Left colon (tissue), 2 donors: ENCODE measurements around the gene E2F7. TPM values are rescaled to one million over a fixed set of nuclear protein-coding genes. Genes with fewer than 3 reads are reported as not detected.

Experiments used
- ATAC-seq: fragments of 200-7000 bp; cut with Tn5 transposase; one replicate; pipeline ENCODE4 v1.9.1; 2020; ENCODE audit warnings: mild to moderate bottlenecking, moderate library complexity
- DNase-seq, 2 donors: peaks; one replicate each; pipeline ENCODE4 v3.0.0-alpha.2; 2020
- intact Hi-C, 2 donors: fragments of 100-400 bp; cut with DNase I in 1 of 2; cut with micrococcal nuclease in 1 of 2; formaldehyde crosslinking; loops; one replicate each; pipeline versions ENCODE4 v1.11.2 to v1.14.0; 2022; cut with DNase I, micrococcal nuclease
- total RNA-seq, 2 donors: library from RNA; stranded (reverse); fragmentation: NEBNext Ultra II Directional; extraction: Animal tissue kit (Norgen Biotek cat#: 25700); gene quantifications; one replicate each; pipeline ENCODE4 v1.2.1, GENCODE V29; 2021
- donor health status: DM: no; HTN: no; CAD: no.
- donor health status: DM: yes; HTN: yes; CAD: no.

E2F7 gene
- total RNA-seq, 2 donors from 2014 or later: 0.95 to 3.3 TPM

- no peak for DNase-seq
- no peak for ATAC-seq
- intact Hi-C loops: no loop called here
Observed at GRCh38 chr12:77070800-77071449, 5.6 kb upstream of the E2F7 start.

- no peak for DNase-seq
- intact Hi-C loops: no loop called here
- no peak for ATAC-seq
Observed at GRCh38 chr12:77070382-77070781, 5.0 kb upstream of the E2F7 start.

DNA sequence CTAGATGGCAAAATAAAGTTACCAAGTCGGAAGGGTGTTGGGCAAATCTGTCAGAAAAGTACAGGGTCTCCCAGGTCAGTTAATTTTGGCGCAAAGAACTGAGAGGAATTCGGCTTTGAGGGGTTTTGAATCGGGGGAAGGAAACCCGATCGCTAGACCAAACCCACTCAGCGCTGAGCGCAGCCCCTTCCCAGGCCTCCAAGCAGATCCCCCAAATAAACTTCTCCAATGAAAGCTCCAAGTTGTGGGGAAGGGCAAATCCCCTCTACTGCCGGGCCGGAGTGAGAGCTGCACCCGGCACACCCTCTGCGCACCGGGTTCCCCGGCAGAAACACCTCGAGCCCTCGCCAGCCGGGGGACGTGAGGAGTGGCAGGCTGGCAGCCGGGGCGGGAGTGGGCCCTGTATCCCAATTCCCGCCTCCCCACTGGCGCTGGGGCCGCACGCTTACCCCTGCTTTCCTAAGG lies 441 bp downstream of the E2F7 start:
- intact Hi-C loops: no loop called here
- ATAC-seq (peak; percentile 47), DNase-seq (no peak)

DNA sequence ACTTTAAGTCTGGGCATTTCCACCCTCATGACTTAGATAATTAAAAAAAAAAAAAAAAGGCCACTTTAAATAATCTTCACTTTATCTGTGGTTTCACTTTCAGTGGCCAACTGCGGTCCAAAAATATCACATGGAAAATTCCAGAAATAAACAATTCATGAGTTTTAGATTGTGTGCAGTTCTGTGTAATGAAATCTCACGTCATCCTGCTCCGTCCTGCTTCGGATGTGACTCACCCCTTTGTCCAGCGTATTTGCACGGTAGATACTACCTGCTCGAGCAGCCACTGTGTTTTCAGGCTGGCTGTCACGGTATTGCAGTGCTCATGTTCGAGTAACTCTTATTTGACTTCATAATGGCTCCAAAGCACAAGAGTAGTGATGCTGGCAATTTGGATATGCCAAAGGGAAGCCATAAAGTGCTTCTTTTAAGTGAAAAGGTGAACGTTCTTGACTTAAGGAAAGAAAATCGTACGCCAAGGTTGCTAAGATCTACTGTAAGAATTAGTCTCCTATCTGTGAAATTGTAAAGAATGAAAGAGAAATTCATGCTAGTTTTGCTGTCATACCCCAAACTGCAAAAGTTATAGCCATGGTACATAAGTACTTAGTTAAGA lies 2.4 kb downstream of the E2F7 start:
- no peak for DNase-seq

GRCh38 chr12:77062396-77062795 lies 3.0 kb downstream of the E2F7 start:
- intact Hi-C loops: no loop called here
- DNase-seq: no peak
- no peak for ATAC-seq

More for the DNA sequence above, 2.4 kb downstream of the E2F7 start:
- intact Hi-C loops: no loop called here
- no peak for ATAC-seq

GRCh38 chr12:77060883-77061240 lies 4.5 kb downstream of the E2F7 start:
- DNase-seq (no peak), ATAC-seq (no peak)
- intact Hi-C loops: no loop called here

DNA sequence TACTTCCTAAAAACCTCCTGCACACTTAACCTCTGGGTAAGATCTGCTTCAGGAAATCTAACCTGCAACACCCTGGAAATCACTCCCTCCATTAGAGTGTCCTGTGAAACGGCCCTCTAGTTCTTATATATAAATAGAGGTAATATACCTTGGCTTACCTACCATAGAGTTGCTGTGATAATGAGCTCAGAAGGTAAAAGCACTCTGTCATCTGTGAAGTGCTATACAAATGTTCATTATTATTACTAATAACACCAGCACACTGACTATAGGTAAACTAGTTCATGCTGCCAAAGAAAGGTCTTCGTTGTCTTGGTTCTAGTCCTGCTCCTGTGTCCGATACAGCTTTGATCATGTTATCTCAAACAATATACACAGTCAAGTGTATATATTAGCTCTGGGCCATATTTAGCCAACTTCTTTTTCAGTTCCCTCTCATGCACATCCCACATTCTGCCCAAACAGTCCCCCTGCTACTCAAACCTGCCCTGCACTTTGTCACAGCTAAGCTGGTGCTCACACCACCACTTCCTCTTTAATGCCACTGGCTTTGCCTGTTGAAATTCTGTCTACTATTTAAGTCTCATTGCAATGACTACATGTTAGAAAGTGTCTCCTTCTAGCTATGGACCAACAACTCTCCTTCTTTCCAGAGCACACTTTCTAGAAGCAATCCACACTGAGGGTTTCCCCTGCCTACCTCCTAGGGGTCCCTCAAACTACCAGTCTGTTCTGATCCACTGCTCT lies 5.1 kb downstream of the E2F7 start:
- ATAC-seq: no peak
- no peak for DNase-seq
- intact Hi-C loops: no loop called here

GRCh38 chr12:77058740-77059139 lies 6.6 kb downstream of the E2F7 start:
- ATAC-seq (no peak), DNase-seq (no peak)
- intact Hi-C loops: no loop called here

GRCh38 chr12:77054851-77055250 lies 10.5 kb downstream of the E2F7 start:
- no peak for ATAC-seq
- intact Hi-C loops: no loop called here
- DNase-seq: no peak

DNA sequence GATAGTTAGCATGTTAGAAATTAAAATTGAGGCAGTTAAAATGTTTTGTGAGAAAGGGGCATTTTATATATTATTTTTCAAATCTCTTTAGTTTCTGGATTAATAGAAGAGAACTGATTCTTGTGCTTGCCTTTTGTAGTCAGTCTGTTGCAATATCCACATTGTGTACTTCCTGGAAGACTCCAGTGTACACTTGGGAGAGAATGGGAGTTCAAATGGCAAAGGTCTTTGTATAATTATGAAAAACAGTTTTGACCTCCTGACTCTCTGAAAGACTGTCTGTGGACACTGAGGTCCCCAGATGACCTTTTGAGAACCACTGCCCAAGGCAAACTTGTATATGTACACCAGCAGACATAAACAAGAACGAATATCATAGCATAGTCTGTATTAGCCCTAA lies 12.1 kb downstream of the E2F7 start:
- intact Hi-C loops: no loop called here
- ATAC-seq: no peak
- no peak for DNase-seq

DNA sequence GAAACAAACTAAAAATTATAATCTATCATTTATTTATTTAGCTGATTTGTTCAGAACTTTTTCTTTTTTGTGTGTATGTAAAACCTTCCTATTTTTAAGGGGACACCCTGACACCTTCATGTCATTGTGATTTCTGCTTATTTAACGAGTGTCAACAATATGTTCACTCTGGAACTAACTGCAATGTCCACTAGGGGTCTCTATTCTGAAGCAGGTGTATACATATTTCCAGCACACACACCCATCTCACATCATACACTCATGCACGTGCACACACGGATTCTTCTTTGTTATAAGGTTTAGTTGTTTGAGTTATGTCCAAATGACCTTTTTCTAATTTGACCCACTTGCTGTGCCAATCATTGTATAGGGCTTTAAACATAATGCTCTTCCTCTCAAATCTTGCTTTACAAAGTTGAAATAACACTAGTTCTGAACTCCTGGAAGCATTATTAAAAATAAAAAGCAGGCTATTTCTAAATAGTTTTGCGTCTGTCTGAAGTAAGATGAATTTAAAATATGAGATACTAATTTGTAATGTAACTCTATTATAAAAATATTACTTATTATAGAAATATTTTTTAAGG lies 15.5 kb downstream of the E2F7 start:
- intact Hi-C loops: no loop called here
- DNase-seq (no peak), ATAC-seq (peak; percentile 94)

DNA sequence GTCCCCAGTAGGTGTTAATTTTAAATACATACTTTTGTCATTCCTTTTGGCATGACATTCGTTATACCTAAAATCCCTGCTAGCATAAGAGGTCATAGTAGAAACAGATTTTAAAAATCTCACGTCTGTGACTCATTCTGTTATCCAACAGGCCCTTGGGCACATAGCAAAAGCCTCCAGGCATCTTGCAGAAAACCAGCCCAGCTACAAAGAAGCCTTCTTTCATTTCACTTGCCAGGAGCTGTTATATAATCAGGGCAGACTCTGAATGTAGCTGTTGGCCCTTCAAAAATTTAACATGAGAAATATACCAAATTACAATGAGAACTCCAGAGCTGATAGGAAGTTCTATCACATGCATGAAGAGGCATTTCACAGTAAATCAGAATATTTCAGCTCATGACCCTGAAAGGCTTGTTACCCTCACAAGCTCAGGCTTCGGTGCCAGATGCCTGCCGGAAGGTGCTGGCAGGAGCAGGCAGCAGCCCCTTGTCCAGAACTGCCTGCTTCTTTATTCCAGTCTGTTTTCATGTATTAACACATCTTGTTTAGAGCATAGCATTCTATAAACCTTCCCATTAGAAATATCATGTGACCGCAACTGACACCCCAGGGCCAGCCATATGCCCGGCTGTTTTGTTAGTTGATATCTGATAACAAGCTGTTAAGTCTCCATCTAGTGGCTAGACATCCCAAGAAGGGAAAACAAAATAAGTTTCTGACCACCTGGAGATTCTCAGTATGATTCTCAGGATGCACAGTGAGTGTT lies 17.8 kb downstream of the E2F7 start:
- intact Hi-C loops: no loop called here
- ATAC-seq (no peak), DNase-seq (no peak)

- no peak for ATAC-seq
- DNase-seq: no peak
Observed at GRCh38 chr12:77046468-77046867, 18.9 kb downstream of the E2F7 start.

DNA sequence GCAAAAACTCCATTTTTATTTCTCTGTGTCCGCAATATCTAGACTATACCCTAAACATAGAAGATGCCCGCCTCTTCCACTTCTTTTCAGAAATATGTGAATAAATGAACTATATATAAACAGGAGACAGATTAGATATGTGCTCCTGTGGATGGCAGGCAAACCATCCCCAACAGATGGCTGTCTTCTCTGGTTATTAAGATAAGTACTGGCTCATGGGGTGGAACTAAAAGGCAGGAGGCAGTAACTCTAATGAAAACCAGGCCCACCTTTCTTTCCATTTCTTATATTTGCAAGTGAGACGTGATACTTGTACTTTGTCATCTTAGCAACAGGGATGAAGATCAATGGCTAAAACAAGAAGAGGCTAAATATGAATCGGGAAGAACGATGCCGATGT lies 20.2 kb downstream of the E2F7 start:
- ATAC-seq (no peak), DNase-seq (no peak)
- intact Hi-C loops: no loop called here

More at GRCh38 chr12:77046468-77046867, 18.9 kb downstream of the E2F7 start:
- intact Hi-C loops: no loop called here

GRCh38 chr12:77044721-77045120 lies 20.6 kb downstream of the E2F7 start:
- DNase-seq (no peak), ATAC-seq (no peak)
- intact Hi-C loops: no loop called here

DNA sequence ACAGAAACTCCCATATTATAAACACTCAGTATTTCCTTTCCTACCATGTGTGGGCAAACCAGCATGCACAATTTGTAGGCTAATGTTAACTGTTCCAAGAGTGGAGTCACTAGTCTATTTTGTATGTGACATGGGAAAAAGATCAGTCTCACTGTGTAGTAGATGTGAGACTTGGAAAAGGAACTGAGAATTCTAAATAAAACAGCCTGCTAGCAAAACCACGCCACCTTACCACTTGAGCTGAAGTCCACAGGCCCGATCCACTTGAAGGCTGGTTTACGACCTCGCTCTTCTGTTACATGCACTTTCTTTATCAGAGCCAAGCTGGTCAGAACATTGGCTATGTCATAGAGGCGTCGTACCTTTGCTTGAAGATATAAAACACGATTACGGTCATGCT lies 22.5 kb downstream of the E2F7 start:
- ATAC-seq (no peak), DNase-seq (no peak)
- intact Hi-C loops: no loop called here

DNA sequence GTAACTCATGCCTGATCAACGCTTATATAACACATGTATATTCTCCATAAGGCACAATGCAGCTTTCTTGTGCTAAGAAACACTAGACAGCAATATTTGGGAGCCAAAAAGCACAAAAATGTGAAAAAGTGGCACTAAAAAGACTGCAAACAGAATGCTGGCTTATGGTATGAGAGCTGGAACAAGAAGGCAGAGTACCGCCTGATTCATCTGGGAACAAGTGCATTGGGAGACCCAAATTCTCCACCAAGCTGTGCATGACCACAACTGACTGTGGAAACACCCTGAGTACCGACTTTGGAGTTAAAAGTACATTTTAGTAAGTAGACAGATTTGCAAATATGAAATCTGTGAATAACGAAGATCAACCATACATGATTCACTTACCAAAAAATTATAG lies 25.1 kb downstream of the E2F7 start:
- DNase-seq: no peak
- intact Hi-C loops: no loop called here
- ATAC-seq: no peak

- ATAC-seq: no peak
- DNase-seq: no peak
- intact Hi-C loops: no loop called here
Observed at GRCh38 chr12:77035226-77035625, 30.1 kb downstream of the E2F7 start.
